ENCODE measurements around the gene PTPN7.

- TF ChIP-seq CTCF (IDR thresholded peaks at IDR 0.05) (no peak), EZH2 (IDR thresholded peaks at IDR 0.05) (no peak), EZH2phosphoT487 (IDR thresholded peaks at IDR 0.05) (no peak)
These were observed 10.8 kb downstream of the PTPN7 start for GRCh38 chr1:202149566-202149965.

Data from neural progenitor cell (in vitro differentiated cells).